Kidney capillary endothelial cell (primary cell): ENCODE measurements around the gene SETBP1.
A peak's percentile ranks its signal among the peaks of the same experiment; 100 is the strongest.

Experiments used
- DNase-seq: peaks from one replicate; pipeline ENCODE4 v3.0.0-alpha.2; 2018; ENCODE audit warnings: low spot score

Gene SETBP1

GRCh38 chr18:44679056-44679913 lies 1.4 kb upstream of the SETBP1 start:
- DNase-seq = peak; percentile 73

- DNase-seq = no peak
Observed at GRCh38 chr18:44679914-44680272, 795 bp upstream of the SETBP1 start.

- DNase-seq = no peak
Observed at GRCh38 chr18:44681076-44681970, 635 bp downstream of the SETBP1 start.

GRCh38 chr18:44682201-44682870 lies 1.6 kb downstream of the SETBP1 start:
- no peak for DNase-seq

GRCh38 chr18:44682871-44683221 lies 2.2 kb downstream of the SETBP1 start:
- DNase-seq = no peak

DNA sequence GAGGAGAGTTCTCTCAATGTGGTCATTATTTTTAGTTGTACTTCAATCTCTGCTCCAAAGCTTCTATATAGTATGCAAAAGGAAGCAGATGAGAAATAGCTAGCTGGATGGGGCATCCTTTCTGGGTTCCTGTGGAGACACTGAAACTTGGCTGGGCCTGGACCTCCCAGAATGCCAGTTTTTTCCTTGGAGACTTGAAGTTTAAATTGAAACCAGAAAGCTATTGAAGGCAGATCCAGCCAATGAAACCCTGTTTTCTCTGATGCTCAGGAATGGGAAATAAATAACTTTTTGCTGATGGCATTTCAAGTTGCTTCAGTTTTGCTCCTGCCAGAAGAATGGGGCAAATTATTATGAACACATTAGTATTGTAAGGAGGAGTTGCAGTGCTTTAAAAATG lies 2.9 kb downstream of the SETBP1 start:
- no peak for DNase-seq

DNA sequence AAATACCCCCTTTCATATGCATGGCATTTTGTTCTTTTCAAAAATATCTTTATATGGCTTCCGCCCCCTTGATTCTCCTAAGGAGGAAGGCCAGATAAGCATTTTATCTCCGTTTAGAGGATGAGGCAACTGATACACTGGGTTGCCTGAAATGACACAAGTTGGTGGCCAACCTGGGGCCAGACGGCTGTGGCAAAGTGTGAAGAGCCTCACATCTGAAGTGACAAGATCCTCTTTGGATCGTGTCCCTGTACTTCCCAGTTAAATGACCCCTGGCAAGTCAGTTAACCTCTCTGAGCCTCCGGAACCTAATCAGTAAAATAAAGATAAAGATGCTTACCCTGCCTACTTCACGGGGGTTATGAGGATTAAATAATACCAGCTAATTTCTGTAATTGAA lies 4.6 kb downstream of the SETBP1 start:
- no peak for DNase-seq

- no peak for DNase-seq
Observed at GRCh38 chr18:44686156-44686555, 5.5 kb downstream of the SETBP1 start.

DNA sequence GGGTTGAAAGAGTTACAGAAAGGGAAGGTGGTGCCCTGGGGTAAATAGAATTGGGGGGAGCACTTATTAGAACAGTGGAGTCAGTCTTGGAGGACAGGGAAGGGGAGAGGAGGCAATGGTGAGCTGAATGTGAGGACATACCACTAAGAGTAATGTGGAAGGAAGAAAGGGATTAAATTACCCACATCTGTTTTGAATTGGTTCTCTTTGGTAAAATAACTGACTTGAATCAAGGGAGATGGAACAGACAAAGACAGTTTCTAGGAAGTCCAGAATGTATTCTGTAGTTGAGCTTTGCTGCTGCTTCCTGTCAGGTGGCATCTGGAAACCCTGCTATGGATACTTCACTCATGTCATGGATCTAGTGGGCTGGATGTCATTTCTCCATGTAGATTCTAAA lies 6.7 kb downstream of the SETBP1 start:
- no peak for DNase-seq

GRCh38 chr18:44689736-44690135 lies 9.0 kb downstream of the SETBP1 start:
- DNase-seq = no peak

- no peak for DNase-seq
Observed at GRCh38 chr18:44691148-44691925, 10.6 kb downstream of the SETBP1 start.

DNA sequence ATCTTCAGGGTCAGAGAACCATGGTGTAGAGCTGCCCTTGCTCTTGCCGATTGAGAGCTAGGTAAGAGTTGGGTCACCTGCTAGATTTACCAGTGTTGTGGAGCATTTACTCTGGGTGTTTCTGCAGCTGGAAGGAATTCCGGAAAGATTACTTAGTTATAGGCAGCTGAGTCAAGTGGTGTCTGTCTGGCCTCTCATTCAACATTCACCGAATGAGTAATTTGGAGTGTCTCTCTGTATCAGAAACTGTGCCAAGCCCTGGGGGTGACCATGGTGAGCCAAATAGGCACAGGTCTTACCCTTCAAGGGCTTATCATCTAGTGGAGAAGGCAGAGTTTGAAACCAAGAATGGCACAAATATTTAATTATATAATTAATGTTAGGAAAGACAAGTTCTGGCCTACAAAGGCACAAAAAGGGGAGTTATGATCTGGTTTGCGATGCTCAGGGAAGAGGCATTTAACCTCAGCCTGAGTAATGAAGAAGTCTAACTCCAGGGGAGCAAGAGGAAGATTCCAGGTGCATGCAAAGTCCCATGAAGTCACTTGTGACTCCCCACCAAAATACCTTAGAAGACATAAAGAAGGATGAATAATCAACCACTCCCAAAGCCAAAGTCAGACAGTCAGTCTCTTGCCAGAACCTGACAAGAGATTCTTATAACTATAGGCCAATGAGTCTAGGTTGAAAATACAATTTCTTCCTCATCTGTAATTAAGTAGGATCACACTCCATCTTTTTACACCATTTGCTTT lies 12.5 kb downstream of the SETBP1 start:
- no peak for DNase-seq

GRCh38 chr18:44695503-44695902 lies 14.8 kb downstream of the SETBP1 start:
- DNase-seq = no peak

DNA sequence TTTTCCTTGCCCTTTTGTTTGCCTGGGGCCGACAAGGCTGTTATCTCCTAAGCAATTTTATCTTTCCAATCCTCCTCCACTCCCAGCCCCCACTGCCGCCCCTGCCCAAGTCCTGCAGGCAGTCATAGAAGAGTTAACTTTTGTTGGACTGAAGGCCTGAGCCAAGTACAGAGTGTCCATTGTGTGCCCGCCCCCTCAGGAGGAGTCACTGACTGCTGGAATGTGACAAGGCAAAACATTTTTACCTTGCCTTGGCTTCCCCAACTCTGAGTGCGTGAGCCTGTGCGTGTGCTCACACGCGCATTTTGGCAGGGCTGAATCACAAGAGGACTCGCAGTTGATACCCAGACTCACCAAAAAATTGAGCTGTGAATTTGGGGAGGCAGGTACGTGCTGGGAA lies 16.2 kb downstream of the SETBP1 start:
- DNase-seq = no peak

GRCh38 chr18:44697315-44697714 lies 16.6 kb downstream of the SETBP1 start:
- DNase-seq = no peak

GRCh38 chr18:44698518-44698917 lies 17.8 kb downstream of the SETBP1 start:
- no peak for DNase-seq

DNA sequence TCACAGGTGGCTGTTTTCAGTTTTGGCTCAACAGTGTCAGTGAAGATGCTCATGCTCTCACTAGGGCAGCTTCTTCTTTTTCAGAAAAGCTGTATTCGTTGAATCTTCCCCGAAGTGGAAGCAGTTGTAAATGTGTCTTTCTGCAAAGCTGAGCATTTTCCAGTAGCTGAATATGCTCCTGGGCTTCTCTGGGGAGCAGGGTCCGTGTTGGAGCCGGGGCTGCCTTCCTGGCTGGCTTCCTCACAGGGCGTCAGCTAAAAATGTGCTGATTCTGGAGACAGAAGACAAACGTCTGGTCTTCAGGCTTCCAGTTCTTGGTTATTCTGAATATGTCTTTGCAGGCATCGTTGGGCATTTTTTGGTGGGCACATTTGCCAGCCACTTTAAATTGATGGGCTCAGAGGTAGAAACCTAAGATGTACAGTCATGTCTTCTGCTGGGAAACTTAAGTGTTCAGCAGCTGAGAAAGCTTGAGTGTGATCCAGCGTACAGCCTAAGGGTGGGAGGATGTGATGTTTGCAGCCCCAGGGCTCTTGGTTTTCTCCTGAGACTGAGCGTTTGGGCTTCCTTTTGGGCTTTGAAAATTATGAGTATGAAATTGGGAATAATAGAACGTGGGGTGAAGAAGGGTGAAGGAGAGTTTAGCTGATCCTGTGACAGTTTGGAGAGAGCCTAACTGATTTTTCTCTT lies 19.0 kb downstream of the SETBP1 start:
- no peak for DNase-seq

DNA sequence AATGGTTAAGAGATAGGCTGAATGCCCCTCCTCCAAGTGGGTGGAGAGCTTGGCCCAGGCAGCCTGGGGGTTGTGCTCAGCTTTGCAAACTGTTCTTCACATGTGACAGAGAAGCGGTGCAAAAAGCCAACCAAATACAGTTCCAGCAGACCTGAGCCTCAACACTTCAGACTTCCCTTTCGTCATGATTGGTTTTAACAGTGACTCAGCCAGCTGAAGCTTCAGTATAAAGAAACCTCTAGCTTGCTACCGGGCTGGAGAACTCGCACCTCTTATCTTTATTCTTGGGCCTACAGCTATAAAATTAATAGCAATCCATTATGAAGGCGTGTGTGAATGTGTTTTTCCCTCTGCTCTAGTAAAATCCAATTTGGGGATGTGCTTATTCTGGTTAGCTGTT lies 20.0 kb downstream of the SETBP1 start:
- no peak for DNase-seq

GRCh38 chr18:44701227-44701626 lies 20.5 kb downstream of the SETBP1 start:
- no peak for DNase-seq

DNA sequence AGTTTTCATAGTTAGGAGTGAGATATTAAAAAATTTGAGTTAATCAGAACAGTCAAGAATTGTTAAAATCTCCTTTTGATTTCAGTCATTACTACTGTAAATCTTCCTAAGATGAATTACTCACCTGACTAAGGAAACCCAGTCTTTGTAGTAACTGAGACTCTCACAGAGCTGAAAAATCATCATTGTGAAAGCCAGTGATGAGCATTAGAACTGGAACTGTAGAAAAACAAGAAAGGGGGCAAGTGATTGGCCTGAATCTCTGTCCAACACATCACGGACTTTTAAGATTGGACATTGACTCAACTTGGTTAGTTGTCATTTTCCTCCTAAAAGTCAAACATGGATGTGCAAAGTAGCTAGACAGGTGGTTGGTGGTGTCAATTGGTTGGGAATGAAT lies 21.9 kb downstream of the SETBP1 start:
- no peak for DNase-seq
